Measurements from ENCODE around the gene INSIG1. TPM values are rescaled to one million over a fixed set of nuclear protein-coding genes. Genes with fewer than 3 reads are reported as not detected.

Gene INSIG1
- total and polyA plus RNA-seq, 2 of the 4 experiments (the other 2 are of a cell fraction), result 19.0 to 26.0 TPM

DNA sequence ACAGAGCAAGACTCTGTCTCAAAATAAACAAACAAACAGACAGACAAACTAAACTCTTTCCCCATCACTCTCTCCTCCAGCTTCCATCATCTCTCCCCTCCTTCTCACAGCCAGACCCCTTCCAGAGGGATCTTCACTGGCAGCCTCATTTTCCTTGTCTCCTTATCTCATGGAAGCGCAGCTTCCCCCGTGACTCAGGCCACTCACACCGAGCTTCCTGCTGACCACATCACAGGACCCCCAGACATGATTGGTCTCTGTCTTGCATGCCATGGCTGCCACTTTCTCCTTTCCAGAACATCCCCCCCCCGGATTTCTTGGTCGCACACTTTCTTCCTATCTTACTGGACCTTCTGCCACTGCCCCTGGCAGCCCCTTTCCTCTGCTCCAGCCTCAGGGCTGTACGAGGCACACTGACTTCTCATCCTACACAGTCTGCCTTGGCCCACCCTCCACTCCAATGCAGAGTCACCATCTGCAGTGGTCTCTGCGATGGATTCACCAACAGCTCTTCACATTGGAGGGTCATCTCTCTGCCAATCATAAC, 4.9 kb upstream of the INSIG1 start:
- no peak overlapping the region for H3K18ac ChIP-seq (ENCODE audit: low read depth, low read length)
- H3K4me3 ChIP-seq (ENCODE audit: insufficient read depth, low read depth, low read length), result no peak overlapping the region
- no TSS peak for BruUV-seq (replicated peaks)
- H3K56ac ChIP-seq (ENCODE audit: extremely low read depth, insufficient read depth, low read length), result no peak overlapping the region
- WGBS, 2 experiments (ENCODE audit: extremely low coverage in 2 of 2, insufficient read length in 1 of 2), result 74% methylated on average over 4 of the region's 7 CpGs; no CpG with 5 or more reads in 1 of the 2 experiments
- 0 out of 4 replicates have a peak, but pooled peaks cover 0 to 8% of the 10 kb centered on the region in 2 experiments for H3K79me1 ChIP-seq (ENCODE audit: low read depth in 1 of 2, low read length in 2 of 2)
- no peak overlapping the region for H3K23ac ChIP-seq (ENCODE audit: low read depth, low read length)
- no peak overlapping the region for H2AFZ ChIP-seq (replicated peaks; ENCODE audit: low read length, poor library complexity)
- intact Hi-C loops (cut with micrococcal nuclease) (loop anchor here (10.0 kb wide), 1 partner anchor 162 kb away; the partner anchor contains the start of gene EN2), dilution Hi-C loops (cut with HindIII; ENCODE audit: low sequenced_read_pairs, unreplicated experiment) (no loop called here), in situ Hi-C loops (cut with MboI; ENCODE audit: low sequenced_read_pairs) (no loop called here)
- H2BK5ac ChIP-seq (ENCODE audit: low read depth, low read length, poor library complexity, severe bottlenecking), result no peak overlapping the region
- H3K14ac ChIP-seq (replicated peaks; ENCODE audit: low read depth, low read length), result no peak overlapping the region
- no peak overlapping the region for H4K8ac ChIP-seq (ENCODE audit: low read depth in 2 of 2, low read length in 2 of 2)
- H4K5ac ChIP-seq (ENCODE audit: low read depth, low read length), result no peak overlapping the region
- H2BK20ac ChIP-seq (ENCODE audit: low read depth, low read length), result no peak overlapping the region
- H4K20me1 ChIP-seq (ENCODE audit: insufficient read depth, low read length), result no peaks in the 10 kb centered on the region
- CTCF ChIA-PET, result no interaction called here
- peaks cover 2% of the 10 kb centered on the region; the same call in 1 of the 2 replicates for H3K4me1 ChIP-seq (ENCODE audit: control insufficient read depth, insufficient read depth, low read length)
- DNase-seq (no peak), ATAC-seq (ENCODE audit: low read depth) (no peak)
- no peak overlapping the region for H2BK120ac ChIP-seq (ENCODE audit: low read depth, low read length)
- H3K9ac ChIP-seq (ENCODE audit: low read depth, low read length), result no peak overlapping the region
- no peak overlapping the region for H3K4me2 ChIP-seq (ENCODE audit: low read depth, low read length)
- no peak for TF ChIP-seq POLR2A (IDR thresholded peaks at IDR 0.05; ENCODE audit: low read depth, low read length)
- no peak for TF ChIP-seq MAZ (IDR thresholded peaks at IDR 0.05; ENCODE audit: borderline replicate concordance, low read depth, low read length)
- TF ChIP-seq CHD1 (IDR thresholded peaks at IDR 0.05; ENCODE audit: low read depth, low read length), result no peak
- no peak for TF ChIP-seq FOS (IDR thresholded peaks at IDR 0.05; ENCODE audit: low read depth, low read length)
- TF ChIP-seq RAD21 (IDR thresholded peaks at IDR 0.05; ENCODE audit: low read length), result no peak
- H3K9me1 ChIP-seq (ENCODE audit: insufficient read depth, low read length), result peaks cover 14% of the 10 kb centered on the region
- H3K27ac ChIP-seq (ENCODE audit: insufficient read depth, low read length), result no peak overlapping the region
- H4K91ac ChIP-seq (ENCODE audit: insufficient read depth, low read depth, low read length), result no peak overlapping the region
- no peak overlapping the region for H2AK5ac ChIP-seq (ENCODE audit: low read depth, low read length)
- H2AK9ac ChIP-seq (replicated peaks; ENCODE audit: low read depth, low read length, poor library complexity), result no peak overlapping the region
- no peaks in the 10 kb centered on the region for H3K36me3 ChIP-seq (ENCODE audit: control insufficient read depth, insufficient read depth, low read length)
- no peaks in the 10 kb centered on the region for H3K9me3 ChIP-seq (ENCODE audit: control insufficient read depth, insufficient read depth, low read length)
- H3K27me3 ChIP-seq (ENCODE audit: control insufficient read depth, insufficient read depth, low read length), result no peaks in the 10 kb centered on the region; the same call in 1 of the 2 replicates
- H2BK15ac ChIP-seq (ENCODE audit: low read depth, low read length), result no peak overlapping the region
- H3K4ac ChIP-seq (ENCODE audit: low read depth, low read length), result no peak overlapping the region
- POLR2A ChIA-PET (ENCODE audit: unreplicated experiment), result interaction anchor here (0.5 kb wide), 1 partner anchor 11 kb away, joined by 3 read pairs; no protein-coding TSS in a partner anchor

Measured in IMR-90 (cell line).